Measurements from ENCODE around the gene PTPRD.
A peak's percentile ranks its signal among the peaks of the same experiment; 100 is the strongest.

The PTPRD gene

DNA sequence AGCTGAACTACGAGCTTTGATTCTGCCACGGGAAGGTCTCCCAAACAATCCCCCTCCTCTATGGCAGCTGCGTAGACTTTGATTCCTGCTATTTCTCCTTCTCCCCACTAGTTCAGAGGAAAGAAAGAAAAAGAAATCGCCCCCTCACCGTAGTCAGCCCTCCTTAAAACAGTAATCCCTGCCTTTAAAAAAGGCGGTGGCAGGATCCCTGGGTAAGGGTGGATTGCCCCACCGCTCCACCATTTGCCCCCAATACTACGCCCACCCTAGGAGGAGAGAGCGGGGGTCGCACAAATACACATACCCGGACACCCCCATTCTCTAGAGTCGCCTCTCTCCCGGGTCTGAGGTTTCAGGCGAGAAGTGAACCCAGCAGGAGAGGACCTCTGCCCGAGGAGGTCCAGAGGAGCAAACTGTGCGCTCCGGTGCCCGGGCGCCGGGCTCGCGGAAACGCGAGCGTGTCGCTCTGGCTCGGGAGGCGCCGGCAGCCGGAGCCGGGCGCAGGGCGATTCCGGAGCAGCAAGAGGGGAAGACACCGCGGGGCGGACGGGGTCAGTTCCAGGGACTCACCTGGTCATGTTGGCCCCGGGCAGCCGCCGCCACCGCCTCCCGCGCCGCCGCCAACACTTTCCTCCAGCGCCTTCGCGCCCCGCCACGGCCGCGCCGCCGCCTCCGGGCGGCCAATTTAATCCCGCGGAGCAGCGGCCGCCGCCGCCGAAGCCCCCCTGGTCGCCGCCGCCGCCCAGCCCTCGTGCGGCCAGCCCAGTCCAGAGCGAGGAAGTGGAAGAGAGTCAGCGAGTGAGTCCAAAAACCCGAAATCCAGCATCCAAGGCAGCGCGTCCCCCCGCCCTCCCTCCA is 1755.5 kb downstream of the PTPRD start:
- TF ChIP-seq, protein P1, sequence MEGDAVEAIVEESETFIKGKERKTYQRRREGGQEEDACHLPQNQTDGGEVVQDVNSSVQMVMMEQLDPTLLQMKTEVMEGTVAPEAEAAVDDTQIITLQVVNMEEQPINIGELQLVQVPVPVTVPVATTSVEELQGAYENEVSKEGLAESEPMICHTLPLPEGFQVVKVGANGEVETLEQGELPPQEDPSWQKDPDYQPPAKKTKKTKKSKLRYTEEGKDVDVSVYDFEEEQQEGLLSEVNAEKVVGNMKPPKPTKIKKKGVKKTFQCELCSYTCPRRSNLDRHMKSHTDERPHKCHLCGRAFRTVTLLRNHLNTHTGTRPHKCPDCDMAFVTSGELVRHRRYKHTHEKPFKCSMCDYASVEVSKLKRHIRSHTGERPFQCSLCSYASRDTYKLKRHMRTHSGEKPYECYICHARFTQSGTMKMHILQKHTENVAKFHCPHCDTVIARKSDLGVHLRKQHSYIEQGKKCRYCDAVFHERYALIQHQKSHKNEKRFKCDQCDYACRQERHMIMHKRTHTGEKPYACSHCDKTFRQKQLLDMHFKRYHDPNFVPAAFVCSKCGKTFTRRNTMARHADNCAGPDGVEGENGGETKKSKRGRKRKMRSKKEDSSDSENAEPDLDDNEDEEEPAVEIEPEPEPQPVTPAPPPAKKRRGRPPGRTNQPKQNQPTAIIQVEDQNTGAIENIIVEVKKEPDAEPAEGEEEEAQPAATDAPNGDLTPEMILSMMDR (conservative IDR thresholded peaks at IDR 0.05; ENCODE audit: low read length), result no peak
- TF ChIP-seq EZH2phosphoT487 (IDR thresholded peaks at IDR 0.05; ENCODE audit: borderline replicate concordance), result no peak
- Histone ChIP-seq H2AFZ (ENCODE audit: low read length) (peak overlapping the region; percentile 87), H3K4me1 (ENCODE audit: insufficient read depth, low read length, poor library complexity, severe bottlenecking) (peaks cover 48% of the 10 kb centered on the region), H3K9me3 (ENCODE audit: insufficient read depth, low read depth, low read length) (no peaks in the 10 kb centered on the region), H3K9me2 (replicated peaks; ENCODE audit: low read depth, low read length) (no peaks in the 10 kb centered on the region), H3K27me3 (ENCODE audit: insufficient read depth, low read length, poor library complexity, severe bottlenecking) (peaks cover 5% of the 10 kb centered on the region), H3K4me3 (ENCODE audit: low read length, poor library complexity, severe bottlenecking) (peak overlapping the region; percentile 91), H4K20me1 (ENCODE audit: insufficient read depth, low read length, poor library complexity, severe bottlenecking) (peaks cover 48% of the 10 kb centered on the region), H3K79me2 (ENCODE audit: insufficient read depth, low read length) (peaks cover 64% of the 10 kb centered on the region), H3F3A (ENCODE audit: low read depth) (peaks cover 6% of the 10 kb centered on the region; the same call in 1 of the 2 replicates), H3K9ac (ENCODE audit: low read depth, low read length, poor library complexity, severe bottlenecking) (peak overlapping the region; percentile 93), H3K4me2 (ENCODE audit: low read depth, low read length, poor library complexity, severe bottlenecking) (peak overlapping the region; percentile 93), H3K36me3 (ENCODE audit: insufficient read depth, low read length) (no peaks in the 10 kb centered on the region)

DNA sequence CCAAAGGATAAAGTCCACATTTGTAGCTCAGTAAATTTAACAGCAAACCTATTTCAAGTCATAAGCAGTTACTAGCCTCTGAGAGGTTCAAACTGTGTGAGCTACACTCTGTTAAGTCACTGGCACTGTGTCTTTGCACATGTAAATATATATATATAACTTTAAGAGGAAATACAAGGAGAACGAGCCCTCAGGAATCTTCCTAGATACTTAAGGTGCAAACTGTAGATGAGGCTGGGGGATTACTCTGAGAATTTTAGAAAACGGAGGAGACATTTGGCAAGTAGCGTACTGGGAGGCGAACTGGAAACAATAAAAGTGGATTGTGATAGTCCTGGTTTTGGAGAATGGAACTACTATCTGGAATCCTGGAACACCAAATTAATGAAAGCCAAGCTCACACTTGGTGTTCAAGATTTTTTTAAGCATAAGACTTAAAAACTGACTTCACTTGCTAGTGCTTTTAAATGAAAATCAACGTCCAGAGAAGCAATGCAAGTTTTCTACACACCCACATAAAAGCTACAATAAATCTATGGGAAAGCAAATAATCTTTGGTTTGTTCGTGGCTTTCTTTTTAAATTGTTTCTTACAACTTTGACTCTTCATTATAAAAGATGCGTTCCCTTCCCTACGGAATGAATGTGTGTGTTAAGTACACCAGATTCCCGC is 1756.3 kb downstream of the PTPRD start:
- Histone ChIP-seq H3F3A (ENCODE audit: low read depth) (peaks cover 6% of the 10 kb centered on the region; the same call in 1 of the 2 replicates), H3K4me1 (ENCODE audit: insufficient read depth, low read length, poor library complexity, severe bottlenecking) (peaks cover 56% of the 10 kb centered on the region), H3K9me2 (replicated peaks; ENCODE audit: low read depth, low read length) (no peaks in the 10 kb centered on the region), H2AFZ (ENCODE audit: low read length) (peak overlapping the region; percentile 87; the same call in 1 of the 2 replicates), H3K4me3 (ENCODE audit: low read length, poor library complexity, severe bottlenecking) (peak overlapping the region; percentile 91), H3K9me3 (ENCODE audit: insufficient read depth, low read depth, low read length) (no peaks in the 10 kb centered on the region), H3K9ac (ENCODE audit: low read depth, low read length, poor library complexity, severe bottlenecking) (peak overlapping the region; percentile 93), H3K27me3 (ENCODE audit: insufficient read depth, low read length, poor library complexity, severe bottlenecking) (peaks cover 5% of the 10 kb centered on the region), H3K36me3 (ENCODE audit: insufficient read depth, low read length) (no peaks in the 10 kb centered on the region), H3K4me2 (ENCODE audit: low read depth, low read length, poor library complexity, severe bottlenecking) (peak overlapping the region; percentile 93), H3K79me2 (ENCODE audit: insufficient read depth, low read length) (peaks cover 72% of the 10 kb centered on the region), H4K20me1 (ENCODE audit: insufficient read depth, low read length, poor library complexity, severe bottlenecking) (peaks cover 56% of the 10 kb centered on the region)
- TF ChIP-seq, protein P1 (conservative IDR thresholded peaks at IDR 0.05; ENCODE audit: low read length), result no peak
- TF ChIP-seq EZH2phosphoT487 (IDR thresholded peaks at IDR 0.05; ENCODE audit: borderline replicate concordance), result no peak

DNA sequence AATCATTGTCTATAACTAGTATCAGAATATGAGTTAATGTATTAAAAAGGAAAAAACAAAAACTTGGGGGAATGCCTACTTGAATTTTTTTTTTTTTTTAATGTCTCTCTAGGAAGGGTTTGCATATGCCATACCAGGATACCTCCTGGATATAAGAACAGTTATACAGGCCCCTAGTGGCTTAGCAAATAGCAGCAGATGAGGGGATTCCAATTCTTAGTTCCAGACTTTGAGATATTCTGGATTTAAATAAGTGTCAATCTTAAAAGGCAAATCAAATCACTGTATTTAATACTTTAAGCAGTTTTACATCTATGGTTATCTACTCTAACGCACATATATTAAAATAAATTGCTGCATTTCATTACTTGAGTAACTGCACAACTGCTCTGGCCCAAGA is 1757.8 kb downstream of the PTPRD start:
- peaks cover 5% of the 10 kb centered on the region for H3K27me3 ChIP-seq (ENCODE audit: insufficient read depth, low read length, poor library complexity, severe bottlenecking)
- TF ChIP-seq, protein P1 (conservative IDR thresholded peaks at IDR 0.05; ENCODE audit: low read length), result peak; percentile 76
- TF ChIP-seq EZH2phosphoT487 (IDR thresholded peaks at IDR 0.05; ENCODE audit: borderline replicate concordance), result no peak
- H3K9me3 ChIP-seq (ENCODE audit: insufficient read depth, low read depth, low read length), result no peaks in the 10 kb centered on the region
- no peaks in the 10 kb centered on the region for H3K36me3 ChIP-seq (ENCODE audit: insufficient read depth, low read length)
- peaks cover 2% of the 10 kb centered on the region; the same call in 1 of the 2 replicates for H3F3A ChIP-seq (ENCODE audit: low read depth)
- H2AFZ ChIP-seq (ENCODE audit: low read length), result no peak overlapping the region
- H3K4me1 ChIP-seq (ENCODE audit: insufficient read depth, low read length, poor library complexity, severe bottlenecking), result peaks cover 64% of the 10 kb centered on the region
- H3K4me3 ChIP-seq (ENCODE audit: low read length, poor library complexity, severe bottlenecking), result peak overlapping the region; percentile 91
- H4K20me1 ChIP-seq (ENCODE audit: insufficient read depth, low read length, poor library complexity, severe bottlenecking), result peaks cover 71% of the 10 kb centered on the region
- H3K79me2 ChIP-seq (ENCODE audit: insufficient read depth, low read length), result peaks cover 86% of the 10 kb centered on the region
- peak overlapping the region; percentile 93 for H3K9ac ChIP-seq (ENCODE audit: low read depth, low read length, poor library complexity, severe bottlenecking)
- peak overlapping the region; percentile 93 for H3K4me2 ChIP-seq (ENCODE audit: low read depth, low read length, poor library complexity, severe bottlenecking)
- no peaks in the 10 kb centered on the region for H3K9me2 ChIP-seq (replicated peaks; ENCODE audit: low read depth, low read length)

All from Loucy (cell line).